Measurements from ENCODE around the gene IL17D.

IL17D gene

DNA sequence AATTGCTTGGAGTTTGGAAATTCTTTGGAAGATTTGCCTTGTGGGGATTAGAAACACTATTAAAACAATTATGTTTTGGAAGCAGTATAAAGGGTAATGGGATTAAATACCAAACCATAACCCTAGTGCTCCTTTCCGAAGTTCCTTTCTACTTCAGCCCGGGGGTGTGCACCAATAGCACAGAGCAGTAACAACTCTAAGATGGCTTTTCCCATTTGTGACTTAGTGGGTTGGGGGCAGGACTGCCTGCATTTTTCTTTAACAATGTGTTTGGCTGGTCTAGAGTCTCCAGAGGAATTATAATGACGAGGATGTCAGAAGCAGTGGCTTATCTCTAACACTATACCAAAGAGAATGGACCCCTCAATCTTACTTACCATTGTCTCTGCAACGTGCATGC, 11.9 kb upstream of the IL17D start:
- DNase-seq (ENCODE audit: low read depth), result no peak

DNA sequence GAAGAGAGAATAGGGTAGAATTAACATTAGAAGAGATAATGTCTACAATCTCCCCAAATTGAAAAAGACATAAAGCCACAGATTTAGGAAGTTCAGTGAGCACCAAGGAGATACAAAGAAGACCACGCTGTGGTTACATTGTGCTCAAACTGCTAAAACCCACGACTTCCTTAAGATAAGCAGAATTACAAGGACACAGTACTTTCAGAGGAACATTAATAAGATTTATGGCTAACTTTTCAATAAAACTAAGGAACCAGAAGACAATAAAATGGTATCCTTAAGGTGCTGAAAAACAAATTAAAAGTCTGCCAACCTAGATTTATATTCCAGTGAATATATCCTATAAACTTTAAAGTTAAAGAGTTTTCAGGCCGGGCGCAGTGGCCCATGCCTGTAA, 7.4 kb upstream of the IL17D start:
- no peak for DNase-seq (ENCODE audit: low read depth)

DNA sequence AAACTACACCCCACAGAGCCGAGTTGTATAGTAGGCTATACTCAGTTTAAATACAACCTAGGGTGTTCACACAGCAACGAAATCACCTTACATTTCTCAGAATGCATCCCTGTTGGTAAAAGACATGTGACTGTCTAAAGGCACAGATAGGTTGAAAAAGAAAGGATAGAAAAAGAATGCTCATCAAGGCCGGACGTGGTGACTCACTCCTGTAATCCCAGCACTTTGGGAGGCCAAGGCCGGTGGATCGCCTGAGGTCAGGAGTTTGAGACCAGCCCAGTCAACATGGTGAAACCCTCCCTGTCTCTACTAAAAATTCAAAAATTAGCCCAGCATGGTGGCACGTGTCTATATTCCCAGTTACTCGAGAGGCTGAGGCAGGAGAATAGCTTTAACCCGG, 3.8 kb upstream of the IL17D start:
- no peak for DNase-seq (ENCODE audit: low read depth)

DNA sequence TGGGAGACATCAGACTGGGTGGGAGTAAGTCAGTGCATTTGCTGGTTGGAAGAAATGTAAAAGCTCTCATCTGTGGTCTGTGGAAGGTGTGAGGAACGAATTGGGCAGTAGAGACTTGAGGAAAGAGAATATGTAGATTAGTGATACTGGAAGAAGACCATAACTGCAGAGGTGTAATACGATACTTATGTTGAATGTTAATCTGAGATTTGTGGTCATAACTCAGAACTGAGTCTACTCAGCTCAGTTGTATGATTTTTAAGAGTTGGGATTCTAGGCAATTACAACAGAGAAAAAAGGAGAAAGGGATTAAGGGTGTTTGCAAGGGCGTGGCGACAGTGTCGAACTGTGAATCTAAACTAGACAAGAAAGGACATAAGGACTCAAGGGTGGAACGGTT, 3.2 kb upstream of the IL17D start:
- no peak for DNase-seq (ENCODE audit: low read depth)

DNA sequence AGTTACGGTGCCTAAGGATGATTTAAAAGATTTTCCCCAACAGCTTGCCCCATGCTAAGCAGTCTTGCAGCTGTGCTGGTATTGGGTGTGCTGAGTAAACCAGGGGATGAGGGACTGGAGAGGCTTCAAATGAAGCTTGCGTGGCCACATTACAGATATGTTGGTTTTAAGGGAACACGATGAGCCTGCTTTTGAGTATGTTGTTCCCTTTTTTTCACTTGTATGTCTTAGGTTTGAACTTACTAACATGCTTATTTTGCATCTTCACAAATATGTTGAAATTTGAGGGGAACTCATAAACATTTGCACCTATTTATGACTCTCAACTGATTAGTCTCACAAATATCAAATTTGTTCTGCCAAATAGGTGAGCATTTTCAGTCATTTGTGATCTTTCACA, 2.0 kb upstream of the IL17D start:
- DNase-seq (ENCODE audit: low read depth), result no peak

DNA sequence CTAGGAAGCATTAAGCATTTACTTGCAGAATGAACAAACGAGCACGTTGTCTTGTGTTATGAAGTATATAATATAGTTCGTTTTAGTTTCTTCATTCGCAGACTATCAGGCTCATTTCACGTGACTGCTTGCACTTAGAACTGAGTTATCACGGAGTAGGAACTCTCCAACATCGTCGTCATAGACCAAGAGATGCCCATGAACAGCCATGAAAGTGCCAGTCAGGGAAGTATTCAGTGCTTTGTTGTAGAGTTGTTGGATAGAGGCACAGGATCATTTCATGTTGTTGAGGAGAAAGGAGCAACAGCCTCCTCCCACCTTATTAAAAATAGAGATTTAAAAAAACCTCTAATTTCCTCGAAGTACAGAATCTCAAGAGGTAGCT, 977 bp upstream of the IL17D start:
- DNase-seq (ENCODE audit: low read depth), result no peak

DNA sequence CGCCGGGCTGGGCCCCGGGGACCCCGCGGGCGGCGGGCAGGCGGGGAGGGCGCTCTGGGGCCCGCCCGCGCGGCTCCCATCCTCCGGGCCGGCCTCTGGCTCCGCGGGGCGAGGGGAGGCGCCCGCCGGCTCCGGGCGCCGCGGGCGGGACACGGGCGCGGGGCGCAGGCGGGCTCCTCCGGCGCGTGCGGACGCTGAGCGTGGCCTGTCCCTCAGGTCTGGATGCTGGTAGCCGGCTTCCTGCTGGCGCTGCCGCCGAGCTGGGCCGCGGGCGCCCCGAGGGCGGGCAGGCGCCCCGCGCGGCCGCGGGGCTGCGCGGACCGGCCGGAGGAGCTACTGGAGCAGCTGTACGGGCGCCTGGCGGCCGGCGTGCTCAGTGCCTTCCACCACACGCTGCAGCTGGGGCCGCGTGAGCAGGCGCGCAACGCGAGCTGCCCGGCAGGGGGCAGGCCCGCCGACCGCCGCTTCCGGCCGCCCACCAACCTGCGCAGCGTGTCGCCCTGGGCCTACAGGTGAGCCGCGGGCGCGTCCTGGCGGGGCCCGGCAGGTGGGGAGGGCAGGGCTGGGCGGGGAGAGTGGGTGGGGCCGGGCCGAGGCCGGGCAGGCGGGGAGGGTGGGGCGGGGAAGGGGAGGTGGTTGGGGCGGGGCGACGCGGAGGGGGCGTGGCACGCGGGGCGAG, 420 bp downstream of the IL17D start:
- DNase-seq (ENCODE audit: low read depth), result peak; percentile 68

DNA sequence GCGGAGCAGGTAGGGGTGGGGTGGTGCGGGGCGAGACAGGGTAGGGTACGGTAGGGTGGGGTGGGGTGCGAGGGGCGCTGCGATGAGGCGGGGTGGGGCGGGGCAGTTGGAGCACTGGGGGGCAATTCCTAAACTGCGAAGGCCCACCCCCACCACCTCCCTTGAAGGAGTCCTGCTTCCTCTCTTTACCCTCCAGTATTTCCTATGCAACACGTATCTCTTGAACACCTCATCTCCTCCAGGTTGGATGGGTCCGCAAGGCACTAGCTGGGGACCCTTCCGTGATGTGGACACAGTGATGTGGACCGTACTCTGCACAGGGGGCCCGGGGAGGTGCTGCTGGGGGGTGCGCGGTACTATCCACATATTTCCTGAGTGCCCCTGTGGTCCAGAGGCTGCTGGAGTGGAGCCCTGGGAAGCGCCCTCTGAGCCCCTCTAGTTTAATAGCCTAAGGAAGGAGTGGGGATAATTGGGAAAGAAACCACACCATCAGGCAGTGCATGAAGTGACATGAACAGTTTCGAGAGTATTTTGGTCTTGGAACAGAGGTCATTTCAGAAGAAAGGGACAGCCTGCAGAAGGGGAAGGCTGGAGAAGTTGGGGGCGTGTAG, 1.1 kb downstream of the IL17D start:
- no peak for DNase-seq (ENCODE audit: low read depth)

DNA sequence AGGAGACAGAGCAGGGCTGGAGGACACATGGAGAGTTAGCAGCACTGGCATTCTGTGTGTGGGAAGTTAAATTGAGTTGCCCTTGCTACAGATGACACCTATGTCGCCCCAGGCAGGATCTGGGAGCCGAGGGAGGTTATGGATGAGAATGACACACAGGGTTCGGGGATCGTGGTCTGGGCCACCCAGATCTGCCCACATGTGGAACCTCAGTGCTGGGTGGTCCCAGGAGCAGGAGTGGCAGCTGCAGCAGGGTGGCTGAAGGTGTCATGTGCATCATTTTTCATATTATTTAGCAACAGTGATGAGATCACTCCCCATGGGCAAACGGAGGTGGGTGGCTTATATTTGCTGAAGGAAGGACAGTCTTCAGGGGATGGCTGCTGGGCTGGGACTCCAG, 3.2 kb downstream of the IL17D start:
- DNase-seq (ENCODE audit: low read depth), result no peak

DNA sequence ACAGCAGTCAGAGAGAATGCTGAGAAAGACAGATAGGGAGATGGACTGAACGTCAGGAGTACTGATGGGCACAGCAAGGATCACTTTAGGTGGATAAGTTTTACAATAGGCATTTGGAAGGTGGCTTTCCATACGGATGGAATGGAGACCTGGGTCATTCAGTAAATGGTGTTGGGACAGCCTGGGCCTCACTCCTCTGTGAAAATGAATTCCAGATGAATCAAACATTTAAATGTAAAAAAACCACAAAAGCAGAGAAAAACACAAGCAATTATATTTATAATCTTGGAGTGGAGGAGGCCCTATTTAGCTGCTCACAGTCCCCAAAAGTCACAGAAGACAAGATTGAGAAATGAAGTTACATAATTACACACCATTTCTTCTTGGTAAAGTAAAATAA, 4.7 kb downstream of the IL17D start:
- DNase-seq (ENCODE audit: low read depth), result no peak

DNA sequence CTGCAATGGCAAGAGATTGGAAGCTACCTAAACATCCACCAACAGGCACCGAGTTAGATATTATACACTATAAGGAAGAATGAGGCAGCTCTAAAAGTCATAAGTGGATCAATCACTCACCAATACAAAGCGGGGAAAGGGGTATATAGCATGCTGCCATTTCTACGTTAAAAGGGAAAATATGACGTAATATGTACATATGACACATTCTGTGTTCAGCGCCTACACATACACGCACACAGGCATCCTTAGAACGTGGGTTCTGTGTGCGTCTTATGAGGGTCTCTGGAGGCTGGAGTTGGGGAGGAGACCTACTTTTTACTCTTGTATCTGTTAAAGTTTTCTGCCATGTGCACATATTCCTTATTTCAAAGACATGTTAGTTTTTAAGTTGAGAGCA, 5.9 kb downstream of the IL17D start:
- no peak for DNase-seq (ENCODE audit: low read depth)

DNA sequence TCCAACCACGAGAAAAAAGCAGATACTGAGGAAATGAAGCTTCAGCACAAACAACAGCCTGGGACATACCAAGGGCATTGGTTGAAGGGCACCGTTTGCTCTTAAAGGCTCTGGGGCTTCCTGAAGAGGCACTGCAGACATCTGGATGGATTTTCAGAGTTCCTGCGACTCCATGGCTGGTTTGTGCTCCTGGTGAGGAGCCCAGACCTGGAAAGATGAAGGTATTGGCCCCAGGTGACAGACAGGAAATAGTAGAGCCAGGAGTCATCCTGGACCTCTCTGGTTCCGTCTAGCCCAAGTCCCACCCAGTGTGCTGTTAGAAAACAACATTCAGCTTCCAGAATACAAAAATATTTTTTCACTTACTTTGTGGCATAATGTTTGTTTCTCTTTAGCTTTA, 6.3 kb downstream of the IL17D start:
- DNase-seq (ENCODE audit: low read depth), result no peak

DNA sequence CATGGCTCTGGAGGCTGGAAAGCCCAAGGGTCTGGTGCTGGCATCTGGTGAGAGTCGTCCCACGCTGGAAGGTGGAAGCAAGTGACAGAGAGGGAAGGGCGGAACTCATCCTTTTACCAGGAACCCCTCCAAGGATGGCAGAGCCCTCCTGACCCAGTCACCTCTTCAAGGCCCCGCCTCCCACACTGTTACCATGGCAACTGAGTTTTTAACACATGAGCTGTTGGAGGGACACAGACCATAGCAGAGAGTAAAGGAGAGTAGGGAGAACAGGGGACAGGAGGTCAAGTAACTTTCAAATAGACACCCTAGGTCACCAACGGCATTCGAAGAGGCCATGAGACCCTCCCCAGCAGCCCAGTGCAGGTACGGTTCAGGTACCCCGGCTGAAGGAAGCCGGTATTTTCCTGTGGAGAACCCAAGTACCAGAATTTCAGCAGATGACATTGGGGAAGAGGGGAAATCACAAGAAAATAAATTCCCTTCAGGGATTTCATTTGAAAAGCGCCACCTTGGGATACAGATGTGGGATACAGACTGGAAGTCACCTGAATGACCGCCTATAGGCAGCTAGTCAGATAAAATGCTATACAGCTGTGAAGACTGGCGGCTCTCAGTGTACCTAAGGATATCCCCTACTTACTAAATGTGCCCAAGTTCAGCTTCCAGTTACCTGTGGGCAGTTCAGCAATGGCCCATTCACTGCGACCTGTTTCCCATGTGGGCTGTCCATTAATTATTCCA, 8.0 kb downstream of the IL17D start:
- DNase-seq (ENCODE audit: low read depth), result no peak

DNA sequence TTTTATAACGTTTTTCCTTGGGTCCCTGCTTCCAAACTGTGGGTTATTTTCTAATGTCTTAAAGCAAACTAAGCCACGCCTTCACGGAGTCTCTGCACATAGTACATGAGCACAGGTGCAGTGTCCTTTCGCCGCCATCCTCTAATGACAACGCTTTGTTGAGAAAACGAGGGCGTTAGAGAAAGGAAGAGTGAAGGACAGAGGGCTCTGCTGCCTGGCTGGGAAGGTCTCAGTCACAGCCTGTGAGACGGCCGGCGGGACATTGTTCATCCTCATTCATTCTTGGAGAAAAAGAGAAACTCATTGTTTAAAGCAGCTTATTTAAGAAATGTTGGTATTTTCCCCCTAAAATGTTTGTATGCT, 9.5 kb downstream of the IL17D start:
- DNase-seq (ENCODE audit: low read depth), result no peak

DNA sequence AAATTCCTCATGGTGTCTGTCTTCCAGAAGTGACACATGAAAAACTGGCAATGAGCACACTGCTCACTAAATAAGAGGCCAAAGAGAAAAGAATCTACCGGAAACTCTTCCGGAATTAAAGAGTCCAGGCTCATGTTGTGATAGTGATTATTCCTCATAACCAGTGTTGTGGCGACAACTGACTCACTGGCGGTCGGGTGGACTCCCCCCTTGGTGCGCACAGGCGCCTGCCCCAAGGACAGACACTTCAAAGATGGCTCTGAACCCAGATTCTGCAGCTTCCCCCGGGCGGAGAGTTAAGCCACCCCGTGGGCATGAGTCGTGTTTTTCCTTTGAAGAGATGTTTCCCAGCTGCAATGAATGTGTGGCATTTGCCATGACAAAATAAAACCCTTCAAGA, 10.3 kb downstream of the IL17D start:
- DNase-seq (ENCODE audit: low read depth), result no peak

DNA sequence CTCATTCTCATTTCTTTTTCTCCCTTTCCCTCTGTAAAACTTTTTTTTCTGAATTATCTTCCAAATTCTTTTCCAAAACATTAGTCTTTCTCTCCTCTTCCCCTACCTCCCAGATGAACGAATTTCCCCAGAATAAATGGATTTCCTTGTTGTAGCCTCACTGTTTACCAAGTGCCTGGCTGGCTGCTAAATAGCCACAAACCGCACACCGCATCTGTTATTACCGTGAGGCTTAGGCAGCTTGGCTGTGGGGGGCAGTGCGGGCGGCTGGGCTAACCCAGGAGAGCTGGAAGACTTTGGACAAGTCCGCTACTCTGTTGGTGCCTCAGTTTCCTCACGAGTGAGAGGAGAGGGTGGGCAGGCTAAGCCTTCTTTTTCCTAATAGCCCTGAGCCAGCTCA, 10.7 kb downstream of the IL17D start:
- no peak for DNase-seq (ENCODE audit: low read depth)

DNA sequence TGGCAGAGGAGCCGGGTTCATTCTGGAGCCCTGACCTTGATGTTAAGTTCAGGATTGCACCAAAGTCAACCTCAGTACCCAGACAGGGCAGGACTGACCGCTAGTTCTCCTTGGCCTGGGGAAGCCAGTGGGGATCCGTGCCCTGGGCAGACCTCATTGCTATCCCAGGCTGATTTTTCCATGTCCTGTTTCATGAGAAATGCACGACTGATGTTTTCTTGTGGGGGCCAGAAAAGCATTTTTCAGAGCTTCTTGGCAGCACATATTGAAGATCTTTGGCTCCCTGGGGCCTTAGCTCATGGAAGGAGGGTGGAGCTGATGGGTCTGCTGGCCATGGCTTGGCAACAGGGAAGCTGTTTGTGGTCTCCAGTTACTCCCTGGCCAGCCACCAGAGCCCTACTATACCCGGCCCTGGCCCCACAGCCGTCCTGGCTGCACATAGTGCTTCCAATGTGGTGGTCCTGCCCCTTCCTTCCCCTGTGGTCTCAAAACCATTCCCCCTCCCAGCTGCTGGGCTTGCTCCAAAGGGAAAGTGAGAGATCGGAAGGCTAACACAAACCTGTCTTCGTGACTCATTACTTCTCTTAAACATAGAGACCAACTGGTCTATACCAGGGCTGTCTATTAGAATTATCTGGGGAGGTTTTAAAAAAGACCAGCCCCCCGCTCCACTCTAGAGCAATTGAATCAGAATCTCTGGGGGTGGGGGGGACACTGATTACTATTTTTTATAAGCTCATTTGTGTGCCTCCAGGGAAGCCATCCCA, 11.2 kb downstream of the IL17D start:
- no peak for DNase-seq (ENCODE audit: low read depth)

DNA sequence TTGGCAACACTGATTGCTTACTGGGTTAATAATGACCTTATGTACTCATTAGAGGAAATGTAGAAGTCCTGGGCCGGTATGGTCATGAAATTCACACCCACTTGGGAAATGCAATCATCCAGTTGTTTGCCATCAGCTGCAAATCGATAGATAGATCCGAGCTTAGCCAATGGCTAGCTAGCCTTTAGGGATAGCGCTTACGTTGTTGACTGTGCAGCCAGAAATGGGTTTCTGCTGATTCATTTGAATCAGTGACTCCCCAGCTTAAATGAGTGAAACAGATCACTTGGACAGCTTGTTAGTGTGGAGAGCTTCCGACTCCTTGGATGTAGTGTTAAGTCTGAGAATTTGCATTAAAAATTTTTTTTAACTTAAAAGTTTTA, 11.8 kb downstream of the IL17D start:
- no peak for DNase-seq (ENCODE audit: low read depth)

DNA sequence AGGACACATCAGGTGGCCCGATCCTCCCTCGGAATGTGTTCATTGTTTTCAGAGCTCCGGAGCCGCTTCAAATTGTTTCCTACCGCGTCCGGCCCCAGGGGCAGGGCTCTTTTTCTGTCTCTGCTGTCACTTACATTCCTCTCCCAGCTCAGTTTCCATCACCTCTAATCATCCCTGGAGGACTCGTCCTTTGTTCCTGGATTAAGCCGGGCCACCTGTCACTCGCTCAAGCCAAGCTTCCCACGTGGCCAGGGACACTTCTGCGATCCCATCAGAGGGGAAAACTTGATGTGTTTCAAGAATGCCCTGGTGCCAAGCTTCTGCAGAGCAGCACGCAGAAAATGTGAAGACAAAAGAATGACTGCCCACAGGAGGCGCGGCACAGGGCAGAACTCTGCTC, 13.5 kb downstream of the IL17D start:
- no peak for DNase-seq (ENCODE audit: low read depth)

DNA sequence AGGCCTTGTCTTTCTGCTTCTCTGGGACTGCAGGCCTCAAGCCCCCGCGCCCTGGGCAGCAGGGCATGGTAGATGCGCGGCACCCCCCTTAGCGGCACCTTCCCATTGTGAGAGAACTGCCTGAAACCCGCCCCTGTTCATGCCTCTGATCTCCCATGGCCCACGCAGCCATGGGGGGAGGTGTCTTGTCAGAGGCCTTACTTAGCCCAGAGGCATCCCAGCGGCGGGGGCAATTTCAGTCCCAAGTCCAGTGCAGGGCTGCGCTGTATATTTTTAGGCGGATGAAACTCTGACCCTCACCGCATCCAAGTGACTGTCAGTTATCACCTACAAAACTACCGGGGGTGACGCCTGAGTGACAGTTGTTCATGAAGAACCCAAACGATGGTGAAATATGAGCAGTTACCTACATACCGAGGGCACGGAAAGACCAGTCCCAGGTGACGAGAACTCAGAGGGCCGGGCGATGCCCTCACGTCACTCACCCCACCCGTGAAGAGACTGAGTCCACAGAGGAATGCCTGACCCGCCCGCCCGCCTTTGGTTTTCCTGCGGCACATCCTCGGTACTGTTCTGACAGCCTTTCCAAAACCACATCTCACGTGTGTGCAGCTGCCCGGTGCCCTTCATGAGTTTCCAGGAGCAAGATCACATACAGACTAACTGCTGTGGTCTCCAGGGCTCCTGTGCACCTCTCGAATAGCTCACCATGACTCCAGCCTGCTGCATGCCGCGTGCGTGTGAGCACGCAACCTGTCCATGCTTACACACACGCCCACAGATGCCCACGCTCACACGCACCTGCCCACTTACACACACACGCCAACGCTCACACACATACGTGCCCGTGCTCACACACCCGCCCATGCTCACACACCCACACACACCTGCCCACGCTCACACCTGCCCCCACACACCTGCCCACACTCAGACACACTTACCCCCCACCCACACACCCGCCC, 14.4 kb downstream of the IL17D start:
- DNase-seq (ENCODE audit: low read depth), result no peak

DNA sequence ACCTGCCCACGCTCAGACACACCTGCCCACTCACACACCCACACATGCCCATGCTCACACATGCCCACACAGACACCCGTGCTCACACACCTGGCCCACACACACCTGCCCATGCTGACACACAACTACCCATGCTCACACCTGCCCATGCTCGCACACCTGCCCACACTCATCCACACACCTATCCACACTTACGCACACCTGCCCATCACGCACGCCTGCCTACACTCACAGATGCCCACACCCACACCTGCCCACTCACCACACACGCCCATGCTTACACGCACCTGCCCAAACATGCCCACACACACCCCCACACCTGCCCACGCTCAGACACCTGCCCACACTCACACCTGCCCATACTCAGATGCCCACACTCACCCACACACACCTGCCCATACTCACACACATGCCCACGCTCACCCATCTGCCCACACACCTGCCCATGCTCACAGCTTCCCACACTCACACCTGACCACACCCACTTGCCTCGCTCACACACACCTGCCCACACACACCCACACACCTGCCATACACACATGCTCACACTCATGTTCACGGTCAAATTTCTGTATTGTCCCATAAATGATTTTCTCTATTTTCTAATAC, 15.6 kb downstream of the IL17D start:
- no peak for DNase-seq (ENCODE audit: low read depth)

Measured in activated T-cell treated with anti-CD3 and anti-CD28 coated beads for 24 hours (primary cell).